Activated CD8-positive, alpha-beta memory T cell treated with anti-CD3 and anti-CD28 coated beads for 36 hours (primary cell): ENCODE measurements around the gene CADPS2. TPM values are rescaled to one million over a fixed set of nuclear protein-coding genes. Genes with fewer than 3 reads are reported as not detected.

Source experiments
- CTCF ChIA-PET: fragments of 350-600 bp; sonication (Branson Sonifier 250); formaldehyde crosslinking; loops from one replicate; lab custom pipeline; 2021; ENCODE audit warnings: antibody characterized with exemption; lab: Charles Lee
- POLR2A ChIA-PET: fragments of 350-600 bp; sonication (Branson Sonifier 250); formaldehyde crosslinking; loops from one replicate; lab custom pipeline; 2021; ENCODE audit warnings: antibody characterized with exemption; lab: Charles Lee
- total RNA-seq, 2 experiments: library from RNA; stranded (reverse); gene quantifications; one replicate each; pipeline ENCODE4 v1.2.3, GENCODE V29; 2021

The CADPS2 gene
- total RNA-seq, 2 experiments from 2014 or later = not detected

- ChIA-PET CTCF (no interaction called here), POLR2A (no interaction called here)
Measured at GRCh38 chr7:122561326-122561725, 324.9 kb downstream of the CADPS2 start.

- CTCF ChIA-PET = no interaction called here
Measured at GRCh38 chr7:122556873-122557542, 329.3 kb downstream of the CADPS2 start.

DNA sequence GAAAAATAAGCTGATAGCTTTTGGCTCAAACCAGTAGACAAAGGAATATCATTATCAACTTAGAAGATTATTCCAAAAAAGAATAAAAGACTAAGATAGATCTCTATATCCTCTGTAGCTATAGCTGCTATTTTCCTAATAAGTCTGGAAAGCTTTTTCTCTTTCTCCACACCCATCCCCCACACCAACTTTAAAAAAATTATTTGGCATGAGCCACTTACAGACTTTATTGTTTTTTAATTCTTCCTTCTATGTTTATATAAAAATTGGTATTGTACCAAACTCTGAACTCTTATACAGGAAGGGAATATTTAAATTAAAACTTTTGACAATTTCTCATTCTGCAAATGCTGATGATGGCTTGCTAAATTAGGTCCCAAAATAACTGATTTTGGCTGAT lies 330.0 kb downstream of the CADPS2 start:
- CTCF ChIA-PET = no interaction called here

More at GRCh38 chr7:122556873-122557542, 329.3 kb downstream of the CADPS2 start:
- POLR2A ChIA-PET = no interaction called here

DNA sequence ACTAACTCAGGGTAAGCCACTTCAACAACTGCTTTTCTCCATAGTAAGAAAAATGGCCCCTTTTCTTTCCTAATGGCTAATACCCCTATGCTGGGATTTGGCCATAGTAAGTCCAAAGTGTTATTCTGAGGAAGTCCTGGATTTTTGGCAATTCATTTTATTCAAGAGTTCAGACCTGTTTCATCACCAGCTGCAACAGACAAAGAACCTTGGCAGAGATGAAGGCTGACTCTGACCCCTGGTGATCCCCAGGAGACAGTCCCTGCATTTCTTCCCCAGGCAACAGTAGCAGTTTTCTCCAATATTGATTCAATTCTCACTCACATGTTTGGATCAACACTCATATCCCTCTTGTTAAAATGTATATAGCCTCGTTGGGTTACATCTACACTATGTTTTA lies 332.5 kb downstream of the CADPS2 start:
- CTCF ChIA-PET = no interaction called here
- POLR2A ChIA-PET = no interaction called here

More for the DNA sequence above, 330.0 kb downstream of the CADPS2 start:
- POLR2A ChIA-PET = no interaction called here

- CTCF ChIA-PET = no interaction called here
Measured at GRCh38 chr7:122552769-122553168, 333.5 kb downstream of the CADPS2 start.

DNA sequence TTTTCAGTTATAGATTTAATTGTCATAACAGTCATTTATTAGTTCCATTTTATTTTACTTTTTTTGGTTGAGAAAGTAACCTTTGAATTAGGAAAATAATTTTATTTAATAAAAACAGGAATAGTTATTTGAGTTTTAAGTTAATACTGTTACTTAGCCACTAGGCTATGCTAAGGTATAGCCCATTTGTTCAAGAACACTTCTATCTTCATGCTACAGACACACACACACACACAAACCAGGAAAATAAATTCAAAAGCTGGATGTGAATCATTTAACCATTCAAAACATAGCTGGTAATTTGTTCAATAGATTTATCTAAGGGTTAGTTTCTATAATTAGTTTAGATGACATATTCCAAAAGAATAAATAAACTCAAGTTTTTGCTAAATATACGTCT lies 335.7 kb downstream of the CADPS2 start:
- ChIA-PET CTCF (no interaction called here), POLR2A (no interaction called here)

More at GRCh38 chr7:122552769-122553168, 333.5 kb downstream of the CADPS2 start:
- POLR2A ChIA-PET = no interaction called here

DNA sequence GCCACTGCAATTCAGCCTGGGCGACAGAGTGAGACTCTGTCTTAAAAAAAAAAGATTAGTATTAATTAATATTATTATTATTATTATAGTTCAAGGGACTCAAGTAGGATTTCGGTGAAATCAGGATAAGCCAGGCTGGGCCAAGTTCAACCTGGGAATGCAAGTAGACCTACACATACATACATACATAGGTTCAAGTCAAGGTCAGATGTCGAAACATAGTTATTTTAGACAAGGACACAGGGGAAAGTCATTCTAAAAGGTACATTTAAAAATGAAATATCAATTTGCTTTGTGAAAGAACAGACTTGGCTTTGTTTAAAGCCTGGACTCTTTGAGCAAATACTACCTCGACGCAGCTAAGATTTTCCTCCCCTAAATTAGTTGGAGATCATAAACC lies 336.7 kb downstream of the CADPS2 start:
- CTCF ChIA-PET = no interaction called here
- POLR2A ChIA-PET = no interaction called here

GRCh38 chr7:122546496-122546895 lies 339.8 kb downstream of the CADPS2 start:
- ChIA-PET CTCF (no interaction called here), POLR2A (no interaction called here)

DNA sequence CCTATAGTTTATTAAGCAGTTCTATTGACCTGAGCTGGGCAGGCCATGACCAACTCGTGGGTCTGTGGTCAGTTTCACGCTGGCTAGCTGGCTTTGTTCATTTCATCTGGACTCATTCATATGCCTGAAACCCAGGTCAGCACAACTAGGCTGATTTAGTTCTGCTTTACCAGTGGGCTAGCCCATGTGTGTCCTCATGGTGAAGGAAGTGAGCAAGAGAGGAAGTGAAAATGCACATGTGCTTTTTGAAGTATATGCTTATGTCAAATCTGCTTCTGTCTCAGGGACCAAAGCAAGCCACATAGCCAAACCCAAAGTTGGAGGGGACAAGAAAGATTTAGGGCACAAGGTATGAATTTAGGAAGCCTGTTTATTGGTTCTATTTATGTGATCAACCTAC lies 341.8 kb downstream of the CADPS2 start:
- CTCF ChIA-PET = no interaction called here

DNA sequence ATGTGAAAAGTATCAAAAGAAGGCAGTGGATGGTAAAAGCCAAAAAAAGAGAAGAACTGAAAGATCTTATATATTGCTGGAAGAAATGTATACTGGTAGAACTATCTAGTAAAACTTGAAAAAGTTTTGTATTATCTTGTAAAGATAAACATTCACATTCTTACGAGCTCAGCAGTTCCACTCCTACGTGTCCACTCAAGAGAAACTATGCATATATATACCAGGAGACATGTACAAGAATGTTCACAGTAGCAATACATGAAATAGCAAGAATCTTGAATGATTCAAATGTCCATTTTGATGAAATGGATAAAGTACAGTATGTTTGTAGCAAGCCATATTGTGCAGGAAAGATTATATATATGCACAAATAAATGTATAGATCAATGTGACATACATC lies 342.4 kb downstream of the CADPS2 start:
- ChIA-PET POLR2A (no interaction called here), CTCF (no interaction called here)

More for the DNA sequence above, 341.8 kb downstream of the CADPS2 start:
- POLR2A ChIA-PET = no interaction called here

GRCh38 chr7:122543166-122543565 lies 343.1 kb downstream of the CADPS2 start:
- POLR2A ChIA-PET = no interaction called here
- CTCF ChIA-PET = no interaction called here

GRCh38 chr7:122535086-122535485 lies 351.2 kb downstream of the CADPS2 start:
- CTCF ChIA-PET = no interaction called here
- POLR2A ChIA-PET = no interaction called here

DNA sequence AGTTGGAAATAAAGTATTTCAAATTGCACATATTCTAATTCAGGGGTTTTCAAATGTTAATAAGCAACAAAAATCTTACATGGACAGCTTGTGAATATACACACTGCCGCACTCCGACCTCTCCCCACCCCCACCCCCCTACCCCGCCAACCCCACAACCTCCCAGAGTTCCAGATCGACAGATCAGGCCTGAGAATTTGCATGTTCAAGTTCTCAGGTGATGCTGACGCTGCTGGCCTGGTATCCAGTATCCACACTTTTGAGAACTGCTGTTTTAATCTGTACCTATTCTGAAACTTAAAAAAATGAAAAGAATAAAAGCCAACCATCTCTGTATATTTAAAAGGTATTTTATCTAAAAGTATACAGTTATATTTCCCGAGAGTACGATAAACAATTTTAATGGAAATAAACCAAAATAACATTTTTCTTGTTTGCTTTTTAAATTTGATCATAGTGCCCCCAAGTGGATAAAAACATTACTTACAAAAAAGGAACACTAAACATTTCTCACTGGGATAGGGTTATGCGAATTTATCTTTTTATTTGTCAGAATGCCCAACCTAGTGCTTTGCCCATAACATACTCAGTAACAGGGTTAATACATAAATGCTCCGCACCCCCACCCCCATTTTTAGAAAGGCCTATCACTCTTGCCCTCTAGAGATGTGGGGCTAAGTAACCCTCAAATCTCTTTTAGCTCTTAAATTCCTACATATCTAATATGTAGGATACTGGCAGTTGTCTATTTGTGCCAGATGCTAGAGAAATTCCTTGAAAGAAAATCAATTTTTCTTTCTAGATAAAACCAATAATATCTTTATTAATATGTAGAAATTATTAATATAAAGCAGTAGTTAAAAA lies 353.6 kb downstream of the CADPS2 start:
- POLR2A ChIA-PET = no interaction called here
- CTCF ChIA-PET = no interaction called here

GRCh38 chr7:122528879-122529481 lies 357.3 kb downstream of the CADPS2 start:
- POLR2A ChIA-PET = no interaction called here
- CTCF ChIA-PET = no interaction called here

DNA sequence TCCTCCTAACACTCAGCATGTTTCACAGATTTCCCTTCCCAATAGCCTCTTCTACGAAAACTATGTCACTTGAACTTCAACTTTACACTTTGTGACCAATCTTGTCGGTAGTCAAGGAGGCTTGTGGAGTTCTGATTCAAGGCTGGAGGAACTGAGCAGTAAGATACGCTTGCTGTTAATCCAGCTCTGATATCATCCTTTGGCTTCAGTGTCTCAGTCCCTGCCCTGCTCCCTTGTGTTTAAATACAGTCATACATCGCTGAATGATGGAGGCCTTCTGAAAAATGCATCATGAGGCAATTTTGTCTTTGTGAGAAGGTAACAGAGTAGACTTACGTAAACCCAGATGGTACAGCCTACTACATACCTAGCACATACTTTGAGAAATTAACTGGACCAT lies 360.9 kb downstream of the CADPS2 start:
- ChIA-PET POLR2A (no interaction called here), CTCF (no interaction called here)

- ChIA-PET CTCF (no interaction called here), POLR2A (no interaction called here)
Measured at GRCh38 chr7:122521767-122522166, 364.5 kb downstream of the CADPS2 start.

GRCh38 chr7:122520971-122521555 lies 365.2 kb downstream of the CADPS2 start:
- ChIA-PET POLR2A (no interaction called here), CTCF (no interaction called here)

DNA sequence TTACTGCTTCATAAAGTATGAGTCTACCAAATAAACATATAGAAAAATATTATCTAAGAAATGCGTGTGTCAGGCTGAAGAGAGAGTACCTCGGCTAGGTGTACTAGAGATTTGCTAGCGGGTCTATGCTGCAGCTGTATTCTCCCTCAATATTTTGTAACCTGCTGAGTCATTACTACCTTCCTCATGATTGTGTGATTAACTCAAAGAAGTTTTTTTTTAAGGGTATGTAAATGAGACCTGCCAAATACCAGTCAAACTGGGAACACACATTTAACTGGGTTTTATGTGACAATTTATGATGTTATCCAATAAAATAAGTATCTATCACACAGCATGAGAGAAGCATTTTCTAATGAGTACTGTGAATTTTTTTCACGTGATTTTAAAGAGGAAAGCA lies 367.8 kb downstream of the CADPS2 start:
- ChIA-PET CTCF (no interaction called here), POLR2A (no interaction called here)

GRCh38 chr7:122517576-122517975 lies 368.7 kb downstream of the CADPS2 start:
- CTCF ChIA-PET = no interaction called here
- POLR2A ChIA-PET = no interaction called here

DNA sequence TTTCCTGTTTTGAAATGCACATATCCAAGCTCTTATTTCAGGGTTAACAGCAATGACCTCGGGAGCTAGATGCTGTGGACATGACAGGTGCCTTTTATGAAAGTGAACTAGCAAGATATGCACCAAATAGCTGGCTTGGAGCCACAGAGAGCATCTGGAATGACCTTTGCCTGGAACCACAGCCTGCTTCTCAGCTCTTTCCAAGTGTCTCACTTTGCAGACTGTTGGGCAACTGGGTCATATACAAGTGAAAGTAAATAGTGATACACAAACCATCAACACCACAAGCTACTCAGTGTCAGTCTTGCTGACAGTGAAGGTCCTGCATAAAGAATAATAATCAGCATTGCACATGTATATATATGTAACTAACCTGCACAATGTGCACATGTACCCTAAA lies 370.9 kb downstream of the CADPS2 start:
- ChIA-PET CTCF (no interaction called here), POLR2A (no interaction called here)
